Uterus (tissue), 4 donors: Measurements from ENCODE around the gene WDR33. TPM values are rescaled to one million over a fixed set of nuclear protein-coding genes. Genes with fewer than 3 reads are reported as not detected.
"Not testable (repeated sequence)": the region's sequence is repeated elsewhere in the genome, so short reads cannot be mapped to it uniquely, and the experiment has no call there.

Experiments used
- DNase-seq, 2 donors: peaks; one replicate each; pipeline ENCODE4 v3.0.0-alpha.2; 2019 to 2020
- H3K27ac ChIP-seq, 2 donors: fragments of 200-600 bp; sonication (generic); 1 replicate in 1 of 2; 2 replicates in 1 of 2; pipeline ENCODE4 v1.5.1; 2016 to 2018
- H3K27me3 ChIP-seq, 2 donors: fragments of 200-600 bp; sonication (generic); one replicate each; pipeline ENCODE4 v1.5.1; 2018 to 2019; ENCODE audit warnings: control low read depth in 1 of 2
- H3K36me3 ChIP-seq, 2 donors: fragments of 200-600 bp; sonication (generic); one replicate each; pipeline ENCODE4 v1.5.1; 2019; ENCODE audit warnings: control low read depth in 1 of 2
- H3K4me1 ChIP-seq, 2 donors: fragments of 200-600 bp; sonication (generic); one replicate each; pipeline ENCODE4 v1.5.1; 2018 to 2019; ENCODE audit warnings: control low read depth in 1 of 2
- H3K4me3 ChIP-seq, 2 donors: fragments of 200-600 bp; sonication (generic); 1 replicate in 1 of 2; 2 replicates in 1 of 2; pipeline ENCODE4 v1.5.1; 2018 to 2019; ENCODE audit warnings: mild to moderate bottlenecking in 1 of 2
- H3K9me3 ChIP-seq, 2 donors: fragments of 200-600 bp; sonication (generic); one replicate each; pipeline ENCODE4 v1.5.1; 2019; ENCODE audit warnings: control low read depth in 1 of 2
- CTCF ChIP-seq, 4 experiments: fragments of 200-600 bp in 2 of 4; fragments of 450-650 bp in 2 of 4; sonication (generic) in 2 of 4; IDR thresholded peaks; one replicate each; pipeline ENCODE4 v1.5.1; 2016 to 2019; ENCODE audit warnings: antibody characterized with exemption in 4 of 4, mild to moderate bottlenecking in 2 of 4, moderate library complexity in 1 of 4
- POLR2A ChIP-seq, 2 donors: fragments of 450-650 bp; IDR thresholded peaks; one replicate each; pipeline ENCODE4 v1.6.1; 2016; ENCODE audit warnings: antibody characterized with exemption in 2 of 2, mild to moderate bottlenecking in 1 of 2, moderate library complexity in 1 of 2
- intact Hi-C: fragments of 100-400 bp; cut with DNase I; formaldehyde crosslinking; loops from one replicate; pipeline ENCODE4 v1.15.1; 2023; ENCODE audit warnings: low total_unique reads
- total RNA-seq, 4 donors: library from RNA; depleted of rRNA in 3 of 4; stranded (reverse); fragments of >200 nt in 3 of 4; gene quantifications; one replicate each; pipeline versions ENCODE4 v1.1.0 to v1.2.4, GENCODE V29; 2014 to 2023
- donor health status: DM: yes; HTN: yes; CAD: no.

The WDR33 gene
- total RNA-seq, 4 donors from 2014 or later = 27.4 to 98.2 (median 59.7) TPM

DNA sequence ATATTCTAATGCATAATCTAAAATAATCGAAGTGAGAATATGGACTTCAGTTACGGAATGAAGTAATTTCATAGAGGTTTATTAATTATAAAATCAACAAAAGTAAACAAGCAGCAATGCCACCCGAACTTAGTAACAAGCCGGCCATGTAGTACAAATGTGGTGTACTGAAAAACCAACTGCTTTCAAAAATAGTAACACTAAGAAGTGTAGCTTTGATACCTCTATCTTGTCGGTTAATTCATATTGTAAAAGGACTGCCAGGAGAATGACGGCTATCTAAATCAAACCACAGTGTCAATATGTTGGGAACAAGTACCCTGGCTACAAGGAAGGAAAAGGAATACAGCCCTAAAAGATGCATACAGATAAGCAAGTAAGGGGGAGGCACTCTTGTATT lies 48.5 kb downstream of the WDR33 start:
- no peak overlapping the region for H3K27ac ChIP-seq
- intact Hi-C loops = no loop called here
- H3K36me3 ChIP-seq = no peaks in the 10 kb centered on the region
- no peaks in the 10 kb centered on the region for H3K4me1 ChIP-seq
- H3K27me3 ChIP-seq = no peaks in the 10 kb centered on the region
- H3K4me3 ChIP-seq = no peak overlapping the region
- H3K9me3 ChIP-seq = no peaks in the 10 kb centered on the region
- no peak for TF ChIP-seq CTCF (IDR thresholded peaks at IDR 0.05)
- TF ChIP-seq POLR2A (IDR thresholded peaks at IDR 0.05) = no peak
- DNase-seq = no peak

DNA sequence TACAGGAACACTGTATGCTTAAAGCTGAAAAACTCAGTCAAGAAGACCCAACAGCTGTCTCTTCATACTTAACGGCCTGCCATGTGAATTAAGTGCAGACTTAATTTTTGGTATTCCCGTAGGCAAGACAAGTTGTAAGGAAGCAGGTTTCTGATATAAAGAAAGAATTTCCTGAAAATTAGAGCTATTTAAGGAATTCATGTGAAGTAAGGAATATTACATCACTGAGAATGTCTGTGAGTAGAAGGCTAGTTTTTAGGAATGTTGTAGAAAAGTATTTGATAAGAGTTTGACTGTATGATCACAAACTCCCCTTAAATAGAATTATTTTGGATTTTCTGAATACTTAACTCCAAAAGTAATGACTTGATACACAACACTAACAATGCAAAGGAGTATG lies 51.0 kb downstream of the WDR33 start:
- Histone ChIP-seq H3K27me3 (no peaks in the 10 kb centered on the region), H3K4me1 (no peaks in the 10 kb centered on the region), H3K9me3 (no peaks in the 10 kb centered on the region), H3K27ac (no peak overlapping the region), H3K36me3 (no peaks in the 10 kb centered on the region), H3K4me3 (no peak overlapping the region)
- DNase-seq = no peak
- TF ChIP-seq POLR2A (IDR thresholded peaks at IDR 0.05) (no peak), CTCF (IDR thresholded peaks at IDR 0.05) (no peak)
- intact Hi-C loops = no loop called here

- no peak for DNase-seq
- no peaks in the 10 kb centered on the region for H3K27me3 ChIP-seq
- no peak overlapping the region for H3K27ac ChIP-seq
- intact Hi-C loops = no loop called here
- H3K9me3 ChIP-seq = no peaks in the 10 kb centered on the region
- TF ChIP-seq CTCF (IDR thresholded peaks at IDR 0.05) (no peak), POLR2A (IDR thresholded peaks at IDR 0.05) (no peak)
- H3K36me3 ChIP-seq = no peaks in the 10 kb centered on the region
- no peaks in the 10 kb centered on the region for H3K4me1 ChIP-seq
- no peak overlapping the region for H3K4me3 ChIP-seq
Measured at GRCh38 chr2:127754186-127754585, 56.8 kb downstream of the WDR33 start.

- DNase-seq = no peak
- no peaks in the 10 kb centered on the region for H3K36me3 ChIP-seq
- intact Hi-C loops = no loop called here
- H3K4me3 ChIP-seq = no peak overlapping the region
- no peaks in the 10 kb centered on the region for H3K4me1 ChIP-seq
- H3K27me3 ChIP-seq = no peaks in the 10 kb centered on the region
- no peaks in the 10 kb centered on the region for H3K9me3 ChIP-seq
- H3K27ac ChIP-seq = no peak overlapping the region
- no peak for TF ChIP-seq POLR2A (IDR thresholded peaks at IDR 0.05)
- TF ChIP-seq CTCF (IDR thresholded peaks at IDR 0.05) = no peak
Measured at GRCh38 chr2:127753374-127753773, 57.6 kb downstream of the WDR33 start.

DNA sequence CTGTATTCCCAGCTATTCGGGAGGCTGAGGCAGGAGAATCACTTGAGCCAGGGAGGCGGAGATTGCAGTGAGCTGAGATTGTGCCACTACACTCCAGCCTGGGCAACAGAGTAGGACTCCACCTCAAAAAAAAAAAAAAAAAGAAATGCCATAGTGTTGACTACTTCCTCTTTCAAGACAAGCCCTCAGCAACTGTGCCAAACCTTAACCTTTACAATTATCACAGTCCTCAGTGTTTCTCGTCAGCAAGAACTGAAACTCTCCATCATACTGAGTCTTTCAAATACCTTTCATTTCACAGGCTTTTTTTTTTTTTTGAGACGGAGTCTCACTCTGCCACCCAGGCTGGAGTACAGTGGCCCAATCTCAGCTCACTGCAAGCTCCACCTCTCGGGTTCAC lies 61.4 kb downstream of the WDR33 start:
- H3K9me3 ChIP-seq, H3K36me3 ChIP-seq, intact Hi-C loops, H3K4me3 ChIP-seq, DNase-seq, H3K4me1 ChIP-seq, H3K27ac ChIP-seq, H3K27me3 ChIP-seq: not testable (repeated sequence)

DNA sequence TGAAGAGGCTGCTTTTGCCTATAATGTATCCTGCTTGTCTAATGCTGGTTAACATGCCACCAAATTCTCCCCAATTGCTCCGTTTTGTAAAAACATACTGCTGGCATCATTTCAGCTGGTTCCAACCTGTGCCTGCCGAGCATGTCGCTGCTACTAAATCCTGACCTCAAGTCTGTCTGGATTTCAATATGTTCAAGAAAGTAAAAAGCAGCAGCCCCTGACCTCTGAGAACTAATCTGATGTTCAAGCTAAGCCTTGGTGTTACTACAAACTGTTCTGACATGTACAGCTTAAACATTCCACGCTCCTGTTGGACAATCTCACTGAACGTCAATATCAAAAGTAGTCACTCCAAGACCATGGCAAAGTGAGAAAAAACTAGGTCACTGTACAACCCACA lies 63.4 kb downstream of the WDR33 start:
- no peaks in the 10 kb centered on the region for H3K9me3 ChIP-seq
- TF ChIP-seq POLR2A (IDR thresholded peaks at IDR 0.05) = no peak
- TF ChIP-seq CTCF (IDR thresholded peaks at IDR 0.05) = no peak
- H3K27me3 ChIP-seq = no peaks in the 10 kb centered on the region

More for the DNA sequence above, 63.4 kb downstream of the WDR33 start:
- intact Hi-C loops = no loop called here
- DNase-seq = no peak
- no peak overlapping the region for H3K4me3 ChIP-seq
- H3K36me3 ChIP-seq = no peaks in the 10 kb centered on the region
- H3K4me1 ChIP-seq = no peaks in the 10 kb centered on the region
- no peak overlapping the region for H3K27ac ChIP-seq
